Mononuclear cell (primary cell): Measurements from ENCODE around the gene OPTN. TPM values are rescaled to one million over a fixed set of nuclear protein-coding genes. Genes with fewer than 3 reads are reported as not detected.

ENCODE experiments used
- H3K27me3 ChIP-seq: 2 replicates; pipeline ENCODE4 v1.6.0; 2011; ENCODE audit warnings: low read length, control low read depth; ENCODE audit not compliant: insufficient read depth
- H3K4me1 ChIP-seq: 2 replicates; pipeline ENCODE4 v1.5.1; 2011; ENCODE audit warnings: mild to moderate bottlenecking, low read length, control low read depth; ENCODE audit not compliant: insufficient read depth
- H3K4me3 ChIP-seq: 2 replicates; pipeline ENCODE4 v1.5.1; 2011; ENCODE audit warnings: mild to moderate bottlenecking, low read length, moderate library complexity
- H3K9me3 ChIP-seq: 2 replicates; pipeline ENCODE4 v1.5.1; 2011; ENCODE audit warnings: low read depth, mild to moderate bottlenecking, control low read depth, low read length
- total RNA-seq: library from RNA; depleted of rRNA; stranded (reverse); fragments of >200 nt; gene quantifications from one replicate; pipeline ENCODE4 v1.2.3, GENCODE V29; 2012

OPTN gene
- total RNA-seq, 1 donor: 36.8 TPM

DNA sequence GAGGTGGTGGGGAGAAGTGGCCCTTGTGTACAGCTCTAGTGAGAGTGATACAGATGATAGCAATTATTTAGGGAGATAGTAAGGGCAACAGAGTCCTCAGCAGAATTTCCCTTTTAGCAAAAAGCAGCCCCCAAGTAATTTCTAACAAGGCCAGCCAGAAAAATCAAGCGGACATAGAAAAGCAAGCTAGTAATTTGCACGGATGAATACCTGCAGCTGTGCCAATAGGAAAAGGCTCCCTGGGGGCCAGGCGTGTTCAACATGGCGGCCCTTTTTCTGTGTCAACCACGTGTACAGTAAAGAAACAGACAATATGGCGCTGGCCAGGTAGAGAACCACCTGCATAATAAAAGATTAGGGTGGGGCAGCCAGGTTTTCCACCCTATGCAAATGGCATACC is 68.8 kb downstream of the OPTN start:
- H3K4me3 ChIP-seq: no peak overlapping the region
- no peaks in the 10 kb centered on the region for H3K4me1 ChIP-seq
- no peaks in the 10 kb centered on the region for H3K27me3 ChIP-seq
- H3K9me3 ChIP-seq: no peaks in the 10 kb centered on the region

DNA sequence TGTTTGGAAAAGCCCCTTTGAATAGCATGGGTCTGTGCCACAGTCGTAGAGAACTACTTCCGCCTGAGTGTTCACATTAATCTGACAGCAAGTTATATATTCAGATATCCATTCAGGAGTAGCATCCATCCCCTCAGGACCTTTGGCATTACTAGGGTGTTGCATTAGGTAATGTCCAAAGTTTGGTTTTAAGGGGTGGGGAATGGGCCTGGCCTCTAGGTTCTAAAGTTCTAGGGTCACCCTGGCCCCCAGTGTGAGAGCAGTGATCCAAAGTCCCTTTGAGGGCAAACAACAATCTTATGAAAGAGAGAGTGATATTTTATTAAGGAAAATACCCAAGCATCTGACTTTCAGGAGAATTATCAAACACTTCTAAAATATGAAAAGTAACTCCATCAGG is 73.7 kb downstream of the OPTN start:
- no peaks in the 10 kb centered on the region for H3K4me1 ChIP-seq
- H3K4me3 ChIP-seq: no peak overlapping the region
- H3K9me3 ChIP-seq: no peaks in the 10 kb centered on the region
- H3K27me3 ChIP-seq: no peaks in the 10 kb centered on the region

DNA sequence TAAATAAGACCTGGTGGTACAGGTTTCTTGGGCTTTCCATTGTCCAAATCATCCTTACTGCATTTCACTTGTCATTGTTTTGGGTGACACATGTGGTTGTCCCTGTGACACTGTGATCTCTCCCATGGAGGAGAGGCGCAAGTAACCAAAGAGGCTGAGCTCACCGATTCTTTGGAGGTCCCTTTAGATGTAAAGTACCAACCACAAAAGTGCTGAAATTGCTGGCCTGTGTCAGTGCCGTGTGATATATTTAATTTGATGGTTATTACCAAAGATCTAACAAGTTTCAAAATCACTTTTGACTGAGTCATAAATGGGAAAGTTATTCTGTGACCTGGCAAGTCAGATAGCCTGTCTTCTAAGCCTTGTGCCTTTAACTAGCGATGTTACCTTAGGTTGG is 80.8 kb downstream of the OPTN start:
- Histone ChIP-seq H3K4me3 (no peak overlapping the region), H3K9me3 (no peaks in the 10 kb centered on the region), H3K27me3 (no peaks in the 10 kb centered on the region), H3K4me1 (no peaks in the 10 kb centered on the region)

DNA sequence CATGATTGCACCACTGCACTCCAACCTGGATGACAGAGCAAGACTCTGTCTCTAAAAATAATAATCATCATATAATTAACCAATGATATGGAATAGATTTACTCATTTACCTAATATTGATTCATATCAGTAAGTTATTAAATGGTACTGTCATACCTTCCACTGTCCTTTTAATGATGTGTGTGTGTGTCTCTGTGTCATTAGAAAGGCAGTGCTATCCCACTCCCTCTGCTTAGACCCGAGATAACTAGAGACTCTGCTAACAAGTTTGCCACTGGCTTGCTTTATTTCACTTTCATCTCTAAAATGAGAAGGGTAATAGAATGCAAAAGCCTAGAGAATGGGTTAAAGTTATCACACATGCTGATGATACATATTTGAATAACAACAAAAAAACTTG is 82.5 kb downstream of the OPTN start:
- Histone ChIP-seq H3K4me1 (no peaks in the 10 kb centered on the region), H3K27me3 (no peaks in the 10 kb centered on the region), H3K9me3 (no peaks in the 10 kb centered on the region), H3K4me3 (no peak overlapping the region)

DNA sequence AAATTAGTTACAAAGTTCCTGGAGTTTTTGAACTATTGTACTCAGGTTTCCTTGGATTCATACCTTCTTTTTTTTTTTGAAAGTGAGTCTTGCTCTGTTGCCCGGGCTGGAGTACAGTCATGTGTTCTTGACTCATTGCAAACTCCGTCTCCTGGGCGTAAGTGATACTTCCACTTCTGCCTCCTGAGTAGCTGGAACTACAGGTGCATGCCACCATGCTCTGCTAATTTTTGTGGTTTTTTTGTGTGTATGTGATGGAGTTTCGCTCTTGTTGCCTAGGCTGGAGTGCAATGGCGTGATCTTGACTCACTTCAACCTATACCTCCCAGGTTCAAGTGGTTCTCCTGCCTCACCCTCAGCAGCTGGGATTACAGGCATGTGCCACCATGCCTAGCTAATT is 83.7 kb downstream of the OPTN start:
- Histone ChIP-seq H3K27me3 (no peaks in the 10 kb centered on the region), H3K4me3 (no peak overlapping the region), H3K4me1 (no peaks in the 10 kb centered on the region), H3K9me3 (no peaks in the 10 kb centered on the region)

DNA sequence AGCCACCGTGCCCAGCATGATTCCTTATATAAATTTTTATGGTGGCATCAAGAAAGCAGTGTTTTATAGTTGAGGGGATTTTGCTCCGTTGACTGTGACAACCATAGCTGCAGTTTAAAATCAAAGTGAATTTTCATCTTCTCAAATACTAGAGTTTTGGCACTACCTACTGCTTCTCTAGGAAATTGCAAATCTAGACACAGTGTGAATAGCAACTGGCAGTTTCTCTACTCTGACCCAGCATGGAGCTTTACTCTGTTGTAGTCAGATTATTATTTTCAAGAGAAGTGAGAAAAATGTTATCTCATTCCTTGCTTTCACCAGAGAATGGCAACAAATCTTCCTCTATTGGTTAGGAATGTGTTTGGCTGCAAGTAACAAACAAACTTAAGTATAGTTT is 84.3 kb downstream of the OPTN start:
- no peaks in the 10 kb centered on the region for H3K4me1 ChIP-seq
- no peak overlapping the region for H3K4me3 ChIP-seq
- H3K27me3 ChIP-seq: no peaks in the 10 kb centered on the region
- H3K9me3 ChIP-seq: no peaks in the 10 kb centered on the region

DNA sequence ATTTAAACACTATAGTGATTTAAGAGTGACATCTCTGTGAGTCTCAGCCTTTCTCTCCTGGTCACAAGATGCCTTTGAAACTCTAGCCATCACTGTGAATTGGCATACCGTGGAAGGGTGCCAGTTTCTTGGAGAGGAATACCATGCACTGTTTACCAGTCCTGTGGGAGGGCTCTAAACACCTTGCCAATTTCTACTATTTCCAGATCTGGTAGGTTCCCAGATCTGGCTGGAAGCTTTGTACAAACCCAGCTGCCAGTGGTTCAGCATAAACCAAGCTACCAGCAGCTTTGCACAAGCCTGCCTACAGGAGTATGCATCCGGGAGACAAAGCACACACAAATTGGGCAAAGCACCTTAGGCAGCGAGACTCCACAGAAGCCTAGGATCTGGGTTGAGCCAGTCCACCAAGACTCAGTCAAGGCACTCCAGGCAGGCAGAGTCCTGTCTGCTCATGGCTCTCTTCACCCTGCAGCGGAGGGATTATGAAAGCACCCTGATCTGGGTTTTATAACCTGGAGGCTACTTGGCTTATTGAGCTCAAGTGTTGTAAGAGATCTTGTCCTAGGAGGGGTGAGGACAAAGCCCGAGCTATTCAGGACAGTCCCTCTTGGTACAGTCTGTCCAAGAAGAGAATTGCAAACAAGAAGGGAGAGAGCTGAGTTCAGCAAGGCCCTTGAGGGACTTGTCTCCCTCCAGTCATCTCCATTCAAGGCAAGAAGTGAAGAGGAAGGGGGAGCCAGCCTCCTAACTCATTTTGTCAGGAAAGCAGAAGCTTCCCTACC is 85.0 kb downstream of the OPTN start:
- Histone ChIP-seq H3K4me3 (no peak overlapping the region), H3K9me3 (no peaks in the 10 kb centered on the region), H3K4me1 (no peaks in the 10 kb centered on the region), H3K27me3 (no peaks in the 10 kb centered on the region)

DNA sequence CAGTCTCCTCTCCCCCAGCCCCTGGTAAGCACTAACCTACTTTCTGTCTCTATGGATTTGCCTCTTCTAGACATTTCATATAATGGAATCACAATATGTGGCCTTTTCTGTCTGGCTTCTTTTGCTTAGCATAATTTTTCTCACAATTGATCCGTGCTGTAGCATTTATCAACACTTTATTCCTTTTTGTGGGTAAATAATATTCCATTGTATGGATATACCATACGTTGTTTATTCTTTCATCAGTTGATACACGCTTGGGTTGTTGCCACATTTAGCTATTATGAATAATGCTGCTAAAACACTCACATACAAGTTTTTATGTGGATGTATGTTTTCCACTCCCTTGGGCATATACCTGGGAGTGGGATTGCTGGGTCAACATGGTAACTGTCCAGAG is 87.2 kb downstream of the OPTN start:
- Histone ChIP-seq H3K4me3 (no peak overlapping the region), H3K9me3 (no peaks in the 10 kb centered on the region), H3K4me1 (no peaks in the 10 kb centered on the region), H3K27me3 (no peaks in the 10 kb centered on the region)

Other genes starting within 250 kb of the OPTN start
- gene CCDC3, start 98.5 kb upstream of the OPTN start, total RNA-seq: 0.21 TPM
- gene MCM10, start 61.4 kb downstream of the OPTN start, total RNA-seq: 0.42 TPM
- not detected for gene UCMA, start 134.2 kb downstream of the OPTN start, total RNA-seq
- 8.3 TPM for gene PHYH, start 199.9 kb downstream of the OPTN start, total RNA-seq
- gene SEPHS1, start 248.1 kb downstream of the OPTN start, total RNA-seq: 14.6 TPM